Measurements from ENCODE around the gene ORAI2. TPM values are rescaled to one million over a fixed set of nuclear protein-coding genes. Genes with fewer than 3 reads are reported as not detected.
A peak's percentile ranks its signal among the peaks of the same experiment; 100 is the strongest.
"Not testable (repeated sequence)": the region's sequence is repeated elsewhere in the genome, so short reads cannot be mapped to it uniquely, and the experiment has no call there.

Gene ORAI2
- total RNA-seq, 1 experiment from 2014 or later, result 11.4 TPM

- no peaks in the 10 kb centered on the region for H3K9me3 Mint-ChIP-seq (ENCODE audit: low read depth, unreplicated experiment)
- H3K27ac Mint-ChIP-seq (ENCODE audit: unreplicated experiment), result no peak overlapping the region
- CTCF ChIA-PET, result interaction anchor here (0.6 to 1.3 kb wide), 3 partner anchors 8 to 88 kb away, joined by 4 to 6 read pairs (median 4); partner anchors contain the start of gene PRKRIP1
- BruUV-seq (replicated peaks), result no TSS peak
- no peaks in the 10 kb centered on the region for H3K4me1 Mint-ChIP-seq (ENCODE audit: low read depth, unreplicated experiment)
- DNase-seq, result peak; percentile 19
- intact Hi-C loops (cut with micrococcal nuclease; ENCODE audit: unreplicated experiment), result no loop called here
- H3K27me3 Mint-ChIP-seq (ENCODE audit: unreplicated experiment), result no peaks in the 10 kb centered on the region
- TF ChIP-seq CTCF (IDR thresholded peaks at IDR 0.05; ENCODE audit: unreplicated experiment), result peak; percentile 37
- no peak overlapping the region for H3K4me3 Mint-ChIP-seq (ENCODE audit: low read depth, unreplicated experiment)
- H3K36me3 Mint-ChIP-seq (ENCODE audit: insufficient read depth, unreplicated experiment), result peaks cover 38% of the 10 kb centered on the region
Measured at GRCh38 chr7:102404005-102404861, 29.1 kb upstream of the ORAI2 start.

GRCh38 chr7:102404862-102405188 is 28.6 kb upstream of the ORAI2 start:
- peaks cover 43% of the 10 kb centered on the region for H3K36me3 Mint-ChIP-seq (ENCODE audit: insufficient read depth, unreplicated experiment)
- H3K27ac Mint-ChIP-seq (ENCODE audit: unreplicated experiment); DNase-seq; H3K27me3 Mint-ChIP-seq (ENCODE audit: unreplicated experiment); H3K9me3 Mint-ChIP-seq (ENCODE audit: low read depth, unreplicated experiment); H3K4me1 Mint-ChIP-seq (ENCODE audit: low read depth, unreplicated experiment); BruUV-seq (replicated peaks); intact Hi-C loops (cut with micrococcal nuclease; ENCODE audit: unreplicated experiment); H3K4me3 Mint-ChIP-seq (ENCODE audit: low read depth, unreplicated experiment): not testable (repeated sequence)
- CTCF ChIA-PET, result interaction anchor here (0.6 to 1.3 kb wide), 3 partner anchors 9 to 89 kb away, joined by 4 to 6 read pairs (median 4); partner anchors contain the start of gene PRKRIP1

GRCh38 chr7:102407910-102408309 is 25.5 kb upstream of the ORAI2 start:
- no peak for DNase-seq
- no peaks in the 10 kb centered on the region for H3K9me3 Mint-ChIP-seq (ENCODE audit: low read depth, unreplicated experiment)
- H3K4me1 Mint-ChIP-seq (ENCODE audit: low read depth, unreplicated experiment), result no peaks in the 10 kb centered on the region
- no peaks in the 10 kb centered on the region for H3K27me3 Mint-ChIP-seq (ENCODE audit: unreplicated experiment)
- H3K36me3 Mint-ChIP-seq (ENCODE audit: insufficient read depth, unreplicated experiment), result peaks cover 34% of the 10 kb centered on the region
- BruUV-seq (replicated peaks), result no TSS peak
- CTCF ChIA-PET, result no interaction called here
- no peak overlapping the region for H3K27ac Mint-ChIP-seq (ENCODE audit: unreplicated experiment)
- intact Hi-C loops (cut with micrococcal nuclease; ENCODE audit: unreplicated experiment), result no loop called here
- TF ChIP-seq CTCF (IDR thresholded peaks at IDR 0.05; ENCODE audit: unreplicated experiment), result no peak
- H3K4me3 Mint-ChIP-seq (ENCODE audit: low read depth, unreplicated experiment), result no peak overlapping the region

GRCh38 chr7:102408530-102408929 is 24.8 kb upstream of the ORAI2 start:
- H3K9me3 Mint-ChIP-seq (ENCODE audit: low read depth, unreplicated experiment); H3K4me1 Mint-ChIP-seq (ENCODE audit: low read depth, unreplicated experiment); H3K27ac Mint-ChIP-seq (ENCODE audit: unreplicated experiment); intact Hi-C loops (cut with micrococcal nuclease; ENCODE audit: unreplicated experiment); BruUV-seq (replicated peaks); H3K27me3 Mint-ChIP-seq (ENCODE audit: unreplicated experiment); CTCF ChIA-PET; H3K4me3 Mint-ChIP-seq (ENCODE audit: low read depth, unreplicated experiment); DNase-seq: not testable (repeated sequence)
- H3K36me3 Mint-ChIP-seq (ENCODE audit: insufficient read depth, unreplicated experiment), result peaks cover 30% of the 10 kb centered on the region

GRCh38 chr7:102409340-102409739 is 24.0 kb upstream of the ORAI2 start:
- TF ChIP-seq CTCF (IDR thresholded peaks at IDR 0.05; ENCODE audit: unreplicated experiment), result no peak
- H3K27me3 Mint-ChIP-seq (ENCODE audit: unreplicated experiment), result no peaks in the 10 kb centered on the region
- no peak overlapping the region for H3K27ac Mint-ChIP-seq (ENCODE audit: unreplicated experiment)
- CTCF ChIA-PET, result no interaction called here
- no peak overlapping the region for H3K4me3 Mint-ChIP-seq (ENCODE audit: low read depth, unreplicated experiment)
- no peak for DNase-seq
- no peaks in the 10 kb centered on the region for H3K9me3 Mint-ChIP-seq (ENCODE audit: low read depth, unreplicated experiment)
- intact Hi-C loops (cut with micrococcal nuclease; ENCODE audit: unreplicated experiment), result no loop called here
- peaks cover 27% of the 10 kb centered on the region for H3K36me3 Mint-ChIP-seq (ENCODE audit: insufficient read depth, unreplicated experiment)
- H3K4me1 Mint-ChIP-seq (ENCODE audit: low read depth, unreplicated experiment), result no peaks in the 10 kb centered on the region
- no TSS peak for BruUV-seq (replicated peaks)
